ENCODE measurements around the gene NIPAL3. TPM values are rescaled to one million over a fixed set of nuclear protein-coding genes. Genes with fewer than 3 reads are reported as not detected.

NIPAL3 gene
- total and polyA plus RNA-seq, 4 donors: 23.9 to 66.8 (median 25.3) TPM

GRCh38 chr1:24503059-24503751 lies 87.6 kb downstream of the NIPAL3 start:
- Histone ChIP-seq H3K36me3 (ENCODE audit: control insufficient read depth, insufficient read depth, low read length) (no peaks in the 10 kb centered on the region), H3K4me1 (ENCODE audit: control insufficient read depth, insufficient read depth, low read length) (peaks cover 11% of the 10 kb centered on the region), H3K4me3 (ENCODE audit: low read depth, low read length) (peak overlapping the region; percentile 47), H3K27me3 (ENCODE audit: control insufficient read depth, insufficient read depth, low read length) (peaks cover 32% of the 10 kb centered on the region), H3K27ac (ENCODE audit: low read depth, low read length) (no peak overlapping the region), H3K9me3 (ENCODE audit: control insufficient read depth, insufficient read depth, low read length) (no peaks in the 10 kb centered on the region)
- WGBS (ENCODE audit: insufficient coverage): 9% methylated on average over 32 of the region's 53 CpGs
- peak in 1 of 6 donors; percentile 15 for DNase-seq (ENCODE audit: low read depth in 4 of 6, low spot score in 6 of 6)

DNA sequence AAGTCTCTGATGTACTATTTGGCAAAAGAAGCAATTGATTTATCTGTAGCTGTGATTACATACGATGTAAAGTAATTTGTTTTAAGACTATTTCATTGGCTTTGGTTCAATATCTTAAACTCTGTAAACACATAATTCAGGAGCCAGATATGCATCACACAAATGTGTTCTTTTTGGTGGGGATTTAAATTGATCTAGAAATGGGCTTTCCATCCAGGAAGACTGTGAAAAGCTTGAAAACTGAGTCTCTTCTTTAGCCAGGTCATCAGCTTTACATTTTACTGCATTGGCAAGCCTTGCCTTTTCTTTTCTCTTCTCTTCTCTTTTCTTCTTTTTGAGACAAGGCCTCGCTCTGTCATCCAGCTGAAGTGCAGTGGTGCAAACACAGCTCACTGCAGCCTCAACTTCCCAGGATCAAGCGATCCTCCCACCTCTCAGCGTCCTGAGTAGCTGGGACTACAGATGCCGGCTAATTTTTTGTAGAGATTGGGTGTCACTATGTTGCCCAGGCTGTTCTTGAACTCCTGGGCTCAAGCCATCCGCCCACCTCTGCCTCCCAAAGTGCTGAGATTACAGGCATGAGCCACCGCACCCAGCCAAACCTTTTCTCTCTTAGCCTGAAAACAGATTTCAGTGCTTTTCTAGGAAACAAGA lies 88.4 kb downstream of the NIPAL3 start:
- WGBS (ENCODE audit: insufficient coverage): 83% methylated on average over 1 of the region's 7 CpGs
- Histone ChIP-seq H3K36me3 (ENCODE audit: control insufficient read depth, insufficient read depth, low read length) (no peaks in the 10 kb centered on the region), H3K4me3 (ENCODE audit: low read depth, low read length) (no peak overlapping the region), H3K27ac (ENCODE audit: low read depth, low read length) (no peak overlapping the region), H3K27me3 (ENCODE audit: control insufficient read depth, insufficient read depth, low read length) (peaks cover 32% of the 10 kb centered on the region), H3K9me3 (ENCODE audit: control insufficient read depth, insufficient read depth, low read length) (no peaks in the 10 kb centered on the region), H3K4me1 (ENCODE audit: control insufficient read depth, insufficient read depth, low read length) (peaks cover 11% of the 10 kb centered on the region)
- DNase-seq (ENCODE audit: low read depth in 4 of 6, low spot score in 6 of 6): no peak

GRCh38 chr1:24504560-24504959 lies 89.0 kb downstream of the NIPAL3 start:
- Histone ChIP-seq H3K9me3 (ENCODE audit: control insufficient read depth, insufficient read depth, low read length) (no peaks in the 10 kb centered on the region), H3K4me3 (ENCODE audit: low read depth, low read length) (no peak overlapping the region), H3K27me3 (ENCODE audit: control insufficient read depth, insufficient read depth, low read length) (peaks cover 31% of the 10 kb centered on the region), H3K4me1 (ENCODE audit: control insufficient read depth, insufficient read depth, low read length) (peaks cover 11% of the 10 kb centered on the region), H3K36me3 (ENCODE audit: control insufficient read depth, insufficient read depth, low read length) (no peaks in the 10 kb centered on the region), H3K27ac (ENCODE audit: low read depth, low read length) (no peak overlapping the region)
- DNase-seq (ENCODE audit: low read depth in 4 of 6, low spot score in 6 of 6): no peak
- WGBS (ENCODE audit: insufficient coverage): no CpG with 5 or more reads among the region's 4 CpGs

DNA sequence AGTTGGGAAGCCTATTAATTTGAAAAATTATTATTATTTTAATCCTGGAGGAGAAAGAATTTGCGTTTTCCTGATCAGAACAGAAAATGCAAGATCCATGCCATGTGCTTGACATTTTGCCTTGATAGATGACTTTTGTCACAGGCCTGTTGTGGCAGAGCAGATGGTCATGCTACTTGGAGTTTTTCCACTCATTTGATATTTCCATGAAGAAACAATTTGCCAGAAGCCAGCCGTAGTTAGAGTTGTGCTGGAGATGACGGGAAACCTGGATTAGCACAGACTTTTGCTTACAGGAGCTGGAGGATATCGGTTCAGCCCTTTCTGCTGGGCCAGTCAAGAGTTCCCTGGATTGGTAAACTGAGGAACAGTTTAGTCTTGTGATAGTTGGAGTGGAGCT lies 90.2 kb downstream of the NIPAL3 start:
- Histone ChIP-seq H3K4me1 (ENCODE audit: control insufficient read depth, insufficient read depth, low read length) (peaks cover 11% of the 10 kb centered on the region), H3K27me3 (ENCODE audit: control insufficient read depth, insufficient read depth, low read length) (peaks cover 29% of the 10 kb centered on the region), H3K27ac (ENCODE audit: low read depth, low read length) (no peak overlapping the region), H3K36me3 (ENCODE audit: control insufficient read depth, insufficient read depth, low read length) (no peaks in the 10 kb centered on the region), H3K4me3 (ENCODE audit: low read depth, low read length) (no peak overlapping the region), H3K9me3 (ENCODE audit: control insufficient read depth, insufficient read depth, low read length) (no peaks in the 10 kb centered on the region)
- peak in 2 of 6 donors; percentile 23 to 59 for DNase-seq (ENCODE audit: low read depth in 4 of 6, low spot score in 6 of 6)
- WGBS (ENCODE audit: insufficient coverage): 90% methylated on average over 3 of the region's 4 CpGs

DNA sequence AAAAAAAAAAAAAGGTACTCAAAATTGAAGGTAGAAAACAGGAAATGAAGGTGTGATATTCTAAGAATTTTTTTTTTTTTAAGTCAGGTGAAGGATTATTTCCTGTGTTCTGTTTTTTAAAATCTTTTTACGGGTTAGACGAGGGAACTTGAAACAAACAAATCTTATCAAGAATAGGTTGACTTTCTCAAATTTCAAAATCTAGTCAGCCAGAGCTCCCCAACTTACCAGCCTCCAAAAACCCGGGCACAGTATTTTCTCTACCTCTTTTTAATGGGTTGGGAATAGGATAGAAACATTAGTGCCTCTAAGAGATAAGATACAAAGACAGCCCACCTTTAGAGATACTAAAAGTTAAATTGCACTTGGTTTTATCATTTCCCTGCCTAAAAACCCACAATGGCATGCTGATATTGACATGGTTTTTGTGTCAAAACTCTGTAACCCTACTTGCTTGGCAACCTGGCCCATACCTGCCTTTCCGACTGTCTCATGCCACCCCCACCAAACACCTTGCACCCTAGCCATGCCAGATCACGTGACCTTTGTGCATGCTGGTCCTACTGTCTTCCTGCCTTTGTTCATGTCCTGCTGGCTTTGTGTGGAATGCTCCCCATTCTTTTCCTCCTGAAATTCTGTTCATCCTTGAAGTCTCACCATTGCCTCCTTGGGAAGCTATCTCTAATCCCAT lies 91.2 kb downstream of the NIPAL3 start:
- 69% methylated on average over 2 of the region's 5 CpGs for WGBS (ENCODE audit: insufficient coverage)
- no peak for DNase-seq (ENCODE audit: low read depth in 4 of 6, low spot score in 6 of 6)
- H3K36me3 ChIP-seq (ENCODE audit: control insufficient read depth, insufficient read depth, low read length): no peaks in the 10 kb centered on the region
- no peaks in the 10 kb centered on the region for H3K9me3 ChIP-seq (ENCODE audit: control insufficient read depth, insufficient read depth, low read length)
- H3K4me1 ChIP-seq (ENCODE audit: control insufficient read depth, insufficient read depth, low read length): peaks cover 11% of the 10 kb centered on the region
- no peak overlapping the region for H3K4me3 ChIP-seq (ENCODE audit: low read depth, low read length)
- no peak overlapping the region for H3K27ac ChIP-seq (ENCODE audit: low read depth, low read length)
- peaks cover 25% of the 10 kb centered on the region for H3K27me3 ChIP-seq (ENCODE audit: control insufficient read depth, insufficient read depth, low read length)

DNA sequence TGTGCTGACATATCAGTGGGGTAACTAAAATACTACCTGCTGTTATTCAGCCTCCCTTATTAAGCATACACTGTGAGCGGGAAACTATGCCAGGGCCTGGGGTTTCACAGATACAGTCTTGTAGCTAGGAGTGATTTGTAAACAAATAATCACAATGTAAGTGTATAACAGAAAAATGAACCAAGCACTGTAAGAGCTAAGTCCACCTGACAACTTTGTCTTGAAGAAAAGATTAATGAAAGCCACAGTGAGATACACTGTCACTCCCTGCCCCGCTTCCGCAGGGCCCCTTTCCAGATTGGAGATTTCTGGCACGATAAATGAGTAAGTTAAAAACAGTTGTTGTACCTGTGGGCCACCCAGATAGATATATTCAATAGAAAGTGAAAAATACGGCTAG lies 91.8 kb downstream of the NIPAL3 start:
- H3K27ac ChIP-seq (ENCODE audit: low read depth, low read length): no peak overlapping the region
- no peaks in the 10 kb centered on the region for H3K36me3 ChIP-seq (ENCODE audit: control insufficient read depth, insufficient read depth, low read length)
- H3K27me3 ChIP-seq (ENCODE audit: control insufficient read depth, insufficient read depth, low read length): peaks cover 20% of the 10 kb centered on the region
- WGBS (ENCODE audit: insufficient coverage): 84% methylated on average over 3 of the region's 5 CpGs
- H3K4me1 ChIP-seq (ENCODE audit: control insufficient read depth, insufficient read depth, low read length): peaks cover 5% of the 10 kb centered on the region
- H3K9me3 ChIP-seq (ENCODE audit: control insufficient read depth, insufficient read depth, low read length): no peaks in the 10 kb centered on the region
- no peak overlapping the region for H3K4me3 ChIP-seq (ENCODE audit: low read depth, low read length)
- no peak for DNase-seq (ENCODE audit: low read depth in 4 of 6, low spot score in 6 of 6)

DNA sequence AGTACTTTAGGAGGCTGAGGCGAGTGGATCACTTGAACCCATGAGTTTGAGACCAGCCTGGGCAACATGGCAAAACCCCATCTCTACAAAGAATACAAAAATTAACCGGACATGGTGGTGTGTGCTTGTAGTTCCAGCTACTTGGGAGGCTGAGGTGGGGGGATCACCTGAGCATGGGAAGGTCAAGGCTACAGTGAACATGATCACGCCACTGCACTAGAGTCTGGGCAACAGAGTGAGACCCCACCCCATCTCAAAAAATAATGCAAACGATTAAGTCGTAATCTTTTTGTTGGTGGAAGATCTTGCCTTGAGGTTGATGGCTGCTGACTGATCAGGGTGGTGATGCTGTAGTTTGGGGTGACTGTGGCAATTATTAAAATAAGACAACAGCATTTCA lies 93.3 kb downstream of the NIPAL3 start:
- Histone ChIP-seq H3K4me3 (ENCODE audit: low read depth, low read length) (no peak overlapping the region), H3K36me3 (ENCODE audit: control insufficient read depth, insufficient read depth, low read length) (no peaks in the 10 kb centered on the region), H3K9me3 (ENCODE audit: control insufficient read depth, insufficient read depth, low read length) (no peaks in the 10 kb centered on the region), H3K27me3 (ENCODE audit: control insufficient read depth, insufficient read depth, low read length) (peaks cover 13% of the 10 kb centered on the region), H3K4me1 (ENCODE audit: control insufficient read depth, insufficient read depth, low read length) (no peaks in the 10 kb centered on the region), H3K27ac (ENCODE audit: low read depth, low read length) (no peak overlapping the region)
- no CpG with 5 or more reads among the region's 5 CpGs for WGBS (ENCODE audit: insufficient coverage)
- DNase-seq (ENCODE audit: low read depth in 4 of 6, low spot score in 6 of 6): no peak

- no CpG with 5 or more reads among the region's 2 CpGs for WGBS (ENCODE audit: insufficient coverage)
Measured at GRCh38 chr1:24513706-24514105, 98.1 kb downstream of the NIPAL3 start.

DNA sequence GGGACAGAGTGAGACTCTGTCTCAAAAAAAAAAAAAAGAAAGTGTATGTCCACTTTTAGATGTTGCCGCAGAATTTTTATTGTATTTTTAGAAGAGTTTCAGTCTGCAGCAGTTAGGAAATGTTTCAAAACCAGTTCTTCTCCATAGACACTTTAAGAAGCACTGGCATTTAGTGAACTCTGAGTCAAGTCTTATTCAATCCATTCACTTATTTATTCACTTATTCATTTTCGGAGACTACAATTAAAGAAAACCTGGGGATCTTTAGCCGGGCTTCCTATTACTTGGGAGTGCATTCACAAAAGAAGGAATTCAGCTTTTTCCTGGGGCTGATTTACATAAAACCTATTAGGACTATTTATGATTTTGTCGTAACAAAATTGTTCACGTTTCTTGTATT lies 99.3 kb downstream of the NIPAL3 start:
- no peaks in the 10 kb centered on the region for H3K9me3 ChIP-seq (ENCODE audit: control insufficient read depth, insufficient read depth, low read length)
- no peaks in the 10 kb centered on the region for H3K36me3 ChIP-seq (ENCODE audit: control insufficient read depth, insufficient read depth, low read length)
- no CpG with 5 or more reads among the region's 5 CpGs for WGBS (ENCODE audit: insufficient coverage)
- no peak for DNase-seq (ENCODE audit: low read depth in 4 of 6, low spot score in 6 of 6)
- no peak overlapping the region for H3K27ac ChIP-seq (ENCODE audit: low read depth, low read length)
- H3K4me3 ChIP-seq (ENCODE audit: low read depth, low read length): no peak overlapping the region
- H3K27me3 ChIP-seq (ENCODE audit: control insufficient read depth, insufficient read depth, low read length): no peaks in the 10 kb centered on the region
- H3K4me1 ChIP-seq (ENCODE audit: control insufficient read depth, insufficient read depth, low read length): no peaks in the 10 kb centered on the region

More at GRCh38 chr1:24513706-24514105, 98.1 kb downstream of the NIPAL3 start:
- Histone ChIP-seq H3K36me3 (ENCODE audit: control insufficient read depth, insufficient read depth, low read length) (no peaks in the 10 kb centered on the region), H3K4me3 (ENCODE audit: low read depth, low read length) (no peak overlapping the region), H3K9me3 (ENCODE audit: control insufficient read depth, insufficient read depth, low read length) (no peaks in the 10 kb centered on the region), H3K27ac (ENCODE audit: low read depth, low read length) (no peak overlapping the region), H3K4me1 (ENCODE audit: control insufficient read depth, insufficient read depth, low read length) (no peaks in the 10 kb centered on the region), H3K27me3 (ENCODE audit: control insufficient read depth, insufficient read depth, low read length) (no peaks in the 10 kb centered on the region)
- DNase-seq (ENCODE audit: low read depth in 4 of 6, low spot score in 6 of 6): peak in 1 of 6 donors; percentile 78

Measured in spinal cord (tissue), 10 donors.